Stimulated activated naive CD4-positive, alpha-beta T cell treated with Interleukin-2 at 50 U/mL for 16 hours (primary cell): ENCODE data around the gene CYGB.

Experiments used
- DNase-seq: peaks from one replicate; lab custom pipeline; 2025; lab: John Stamatoyannopoulos, UW

Gene CYGB

GRCh38 chr17:76478730-76479514 lies 58.6 kb downstream of the CYGB start:
- no peak for DNase-seq

- DNase-seq: no peak
Observed at GRCh38 chr17:76478097-76478496, 59.4 kb downstream of the CYGB start.

- DNase-seq: no peak
Observed at GRCh38 chr17:76477576-76477975, 59.9 kb downstream of the CYGB start.
